Activated T-cell treated with anti-CD3 and anti-CD28 coated beads for 4 hours (primary cell): ENCODE data around the gene MSI2.

Experiments
- DNase-seq: peaks from one replicate; pipeline ENCODE4 v3.0.0-alpha.2; 2020

The MSI2 gene

GRCh38 chr17:57402681-57403180, 146.4 kb downstream of the MSI2 start:
- no peak for DNase-seq

DNA sequence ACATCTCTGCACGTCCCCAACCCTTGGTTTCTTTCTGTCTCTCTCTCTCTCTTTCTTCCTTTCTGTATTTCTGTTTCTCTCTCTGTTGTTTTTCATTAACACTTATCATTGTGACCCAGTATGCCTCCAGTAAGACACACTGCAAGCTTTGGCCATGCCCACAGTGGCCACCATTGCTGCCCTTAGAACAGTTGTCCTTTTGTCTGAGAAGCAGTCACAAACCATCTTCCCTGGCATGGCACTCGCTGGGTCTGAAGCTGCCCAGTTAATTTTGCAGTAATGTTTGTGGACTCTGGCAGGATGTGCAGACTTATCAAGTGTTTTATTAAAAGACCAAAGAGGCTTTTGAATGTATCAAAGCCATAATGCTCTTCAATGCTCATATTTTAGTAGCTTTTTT, 146.9 kb downstream of the MSI2 start:
- DNase-seq, result no peak

DNA sequence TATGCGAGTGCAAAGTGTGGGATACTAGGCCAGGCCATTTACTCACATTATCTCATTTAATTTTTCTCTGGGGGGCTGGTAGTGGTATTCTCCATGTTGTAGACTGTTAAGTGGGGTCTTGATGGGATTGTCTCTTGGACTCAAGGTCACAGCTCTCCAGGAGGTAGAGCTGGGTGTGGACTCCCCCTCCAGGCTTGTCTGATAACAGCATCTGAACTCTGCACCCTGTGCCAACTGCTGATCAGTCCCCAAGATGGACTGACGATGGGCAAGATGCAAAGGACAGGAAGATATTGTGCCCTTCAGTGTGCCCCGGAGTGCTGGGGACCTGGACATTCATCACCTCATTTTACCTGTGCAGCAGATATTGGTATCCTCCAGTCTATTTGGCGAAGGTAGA, 147.8 kb downstream of the MSI2 start:
- no peak for DNase-seq

DNA sequence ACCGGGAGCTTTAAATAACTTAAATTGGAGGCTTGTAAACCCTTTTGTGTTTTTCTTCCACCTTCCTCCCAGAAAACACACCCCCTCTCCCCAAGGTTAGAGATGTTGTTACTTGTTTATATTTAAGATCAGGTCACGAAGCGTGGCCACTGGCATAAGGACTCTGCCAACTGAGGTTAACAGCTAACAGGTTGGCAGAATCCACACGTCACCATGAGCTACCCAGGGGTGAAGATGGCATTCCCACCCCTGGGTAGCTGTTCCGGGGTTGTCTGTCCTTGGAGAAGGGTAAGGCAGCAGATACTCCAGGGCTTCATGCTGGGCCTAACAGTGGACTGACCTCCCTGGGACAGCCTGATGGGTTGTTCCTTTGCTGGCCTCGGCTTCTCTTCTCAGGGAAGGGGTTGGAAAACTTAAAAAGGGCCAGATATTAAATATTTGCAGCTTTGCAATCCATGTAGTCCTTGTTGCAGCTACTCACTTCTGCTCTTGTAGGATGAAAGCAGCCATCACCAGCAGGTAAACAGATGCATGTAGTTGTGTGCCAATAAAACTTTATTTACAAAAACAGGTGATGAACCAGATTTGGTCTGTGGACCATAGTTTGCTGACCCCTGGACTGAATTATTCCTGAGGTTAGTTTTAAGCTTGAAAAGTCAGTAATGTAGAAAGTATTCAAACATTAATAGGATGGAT, 148.6 kb downstream of the MSI2 start:
- DNase-seq, result no peak

GRCh38 chr17:57405491-57406072, 149.3 kb downstream of the MSI2 start:
- DNase-seq, result no peak

DNA sequence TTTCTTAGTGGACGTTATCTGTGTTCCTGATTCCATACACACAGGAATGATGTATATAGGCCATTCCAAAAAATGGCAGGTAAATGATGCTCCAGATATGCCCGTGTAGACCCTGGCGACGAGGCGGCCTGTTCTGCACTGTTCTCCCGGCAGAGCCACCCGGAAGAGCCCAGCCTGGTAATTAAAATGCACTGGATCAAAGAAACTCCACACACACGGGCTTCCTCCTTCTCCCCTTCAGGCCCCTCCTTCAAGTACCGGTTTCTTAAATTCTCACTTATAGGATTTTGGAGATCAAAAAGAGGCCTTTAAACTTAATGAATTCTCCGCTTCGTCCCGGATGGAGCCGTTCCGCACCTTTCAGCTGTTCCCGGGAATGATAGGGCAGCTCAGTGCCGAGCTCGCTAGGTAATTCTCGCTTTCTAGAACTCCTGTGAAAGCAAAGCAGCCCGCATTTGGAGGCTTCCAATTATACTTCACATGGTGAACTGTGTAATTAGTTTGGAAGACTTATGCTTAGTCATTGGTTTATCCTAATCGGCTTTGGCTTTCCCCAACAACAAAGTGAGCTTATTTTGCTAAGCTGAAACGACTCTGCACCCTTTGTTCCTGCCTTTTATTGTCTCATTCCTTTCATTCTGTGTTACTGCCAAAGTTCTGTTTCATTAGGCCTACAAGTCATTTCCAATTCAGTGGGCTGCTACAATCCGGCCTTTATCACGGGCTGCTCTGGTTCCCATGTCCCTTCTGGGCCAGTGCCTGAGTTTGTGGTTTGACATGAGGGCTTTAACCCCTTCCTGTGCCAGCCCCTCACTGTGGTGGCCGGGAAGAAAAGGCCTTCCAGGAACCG, 150.0 kb downstream of the MSI2 start:
- DNase-seq, result no peak

DNA sequence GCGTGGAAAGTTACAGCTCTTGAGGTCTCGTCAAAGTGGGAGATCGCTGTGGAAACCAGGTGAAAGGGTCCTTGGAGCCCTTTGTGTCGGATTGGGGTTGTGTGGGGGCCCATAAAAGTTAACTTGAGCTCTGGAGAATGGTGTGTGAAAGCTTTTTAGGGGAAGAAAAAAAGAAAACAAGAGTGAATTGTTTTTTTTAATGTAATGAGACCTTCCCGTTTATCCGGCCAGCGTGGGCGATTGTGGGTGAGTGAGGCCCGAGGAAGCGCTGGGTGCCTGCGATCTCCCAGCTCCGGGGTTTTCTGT, 150.6 kb downstream of the MSI2 start:
- DNase-seq, result no peak

DNA sequence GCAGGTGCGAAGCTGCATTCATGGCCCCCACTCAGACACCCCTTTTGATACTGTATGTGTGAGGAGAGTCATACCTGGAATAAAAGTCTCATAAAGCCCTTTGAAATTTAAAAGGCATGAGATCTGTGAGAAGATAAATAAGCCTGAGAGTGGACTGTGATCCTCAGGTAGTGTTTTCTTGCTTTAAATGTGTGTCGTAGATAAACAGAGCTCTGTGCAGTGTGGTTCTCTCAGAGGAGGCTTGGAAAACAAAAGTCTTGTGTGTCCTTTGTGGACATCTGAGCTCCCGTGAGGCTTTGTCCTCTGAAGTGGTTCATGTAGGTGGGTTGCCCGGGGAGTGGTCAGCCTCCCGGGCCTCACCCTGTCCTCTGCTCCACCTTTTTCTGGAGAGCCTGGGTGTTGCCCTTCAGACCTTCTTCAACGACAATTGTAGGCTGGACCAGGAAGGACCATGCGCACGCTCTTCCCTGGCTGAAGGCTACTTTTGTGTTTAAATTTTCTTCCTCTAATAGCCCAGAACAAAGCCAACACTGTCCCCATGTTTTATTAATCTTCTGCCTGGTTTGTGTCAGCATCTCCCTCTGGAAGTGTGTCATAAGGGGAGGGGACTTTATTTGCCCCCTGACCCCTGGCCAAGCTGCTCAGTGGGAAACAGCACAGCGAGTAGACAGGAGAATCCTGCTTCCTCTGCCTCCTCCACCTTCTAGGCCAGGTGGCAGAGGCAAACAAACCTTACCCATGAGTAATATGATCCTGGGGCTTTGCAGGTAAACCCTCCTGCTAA, 151.2 kb downstream of the MSI2 start:
- no peak for DNase-seq

GRCh38 chr17:57408071-57408811, 151.9 kb downstream of the MSI2 start:
- no peak for DNase-seq

GRCh38 chr17:57410169-57410568, 153.8 kb downstream of the MSI2 start:
- DNase-seq, result no peak

GRCh38 chr17:57412520-57413096, 156.3 kb downstream of the MSI2 start:
- DNase-seq, result no peak

DNA sequence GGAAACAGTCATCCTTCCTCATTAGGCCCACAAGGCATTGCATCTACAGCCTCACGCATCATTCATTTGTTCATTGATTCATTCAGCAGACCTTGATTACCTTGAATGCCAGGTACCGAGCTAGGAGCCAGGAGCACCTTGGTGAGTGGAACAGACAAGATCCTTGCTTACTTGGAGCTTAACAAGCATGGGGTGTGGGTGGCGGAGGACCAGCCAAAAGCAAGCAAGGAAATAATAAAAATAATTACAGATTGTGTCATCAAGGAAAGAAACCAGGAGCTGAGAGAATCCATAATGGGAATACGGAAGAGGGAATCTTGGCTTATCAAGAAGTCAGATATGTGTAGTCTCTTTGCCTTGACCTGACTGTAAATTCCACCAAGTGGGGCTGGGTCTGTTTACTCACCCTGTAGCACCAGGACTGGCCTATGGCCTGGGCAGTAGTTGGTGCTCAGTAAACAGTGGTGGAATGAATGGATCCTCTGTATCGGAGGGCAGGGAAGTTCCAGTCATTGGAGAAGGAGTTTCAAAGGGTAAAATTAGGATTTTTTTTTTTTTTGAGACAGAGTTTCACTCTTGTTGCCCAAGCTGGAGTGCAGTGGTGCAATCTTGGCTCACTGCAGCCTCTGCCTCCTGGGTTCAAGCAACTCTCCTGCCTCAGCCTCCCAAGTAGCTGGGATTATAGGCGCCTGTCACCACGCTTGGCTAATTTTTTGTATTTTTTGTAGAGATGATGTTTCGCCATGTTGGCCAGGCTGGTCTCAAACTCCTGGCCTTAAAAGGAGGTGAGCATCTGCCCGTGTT, 157.7 kb downstream of the MSI2 start:
- DNase-seq, result no peak

- no peak for DNase-seq
These were observed 159.5 kb downstream of the MSI2 start for GRCh38 chr17:57415751-57416207.

DNA sequence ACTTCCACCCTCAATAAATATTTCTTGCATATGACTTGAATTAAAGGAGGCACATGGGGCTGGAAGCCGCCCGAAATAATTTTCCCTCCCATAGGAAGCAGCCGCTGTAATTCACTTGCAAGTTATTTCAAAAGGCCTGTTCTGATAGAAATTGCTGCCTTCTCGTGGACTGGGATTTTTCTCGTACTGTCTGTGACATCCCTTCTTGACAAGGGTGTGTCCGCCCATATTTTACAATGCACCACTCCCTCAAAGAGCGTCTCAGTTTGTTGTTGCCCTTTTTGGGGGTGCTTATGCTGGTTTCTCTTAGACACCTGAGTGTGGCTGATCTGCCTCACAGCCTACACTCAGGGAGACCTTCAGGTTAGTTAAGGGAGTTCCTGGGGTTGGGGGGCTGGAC, 160.0 kb downstream of the MSI2 start:
- no peak for DNase-seq

GRCh38 chr17:57417956-57418355, 161.6 kb downstream of the MSI2 start:
- DNase-seq, result no peak

GRCh38 chr17:57418463-57419246, 162.3 kb downstream of the MSI2 start:
- DNase-seq, result no peak

DNA sequence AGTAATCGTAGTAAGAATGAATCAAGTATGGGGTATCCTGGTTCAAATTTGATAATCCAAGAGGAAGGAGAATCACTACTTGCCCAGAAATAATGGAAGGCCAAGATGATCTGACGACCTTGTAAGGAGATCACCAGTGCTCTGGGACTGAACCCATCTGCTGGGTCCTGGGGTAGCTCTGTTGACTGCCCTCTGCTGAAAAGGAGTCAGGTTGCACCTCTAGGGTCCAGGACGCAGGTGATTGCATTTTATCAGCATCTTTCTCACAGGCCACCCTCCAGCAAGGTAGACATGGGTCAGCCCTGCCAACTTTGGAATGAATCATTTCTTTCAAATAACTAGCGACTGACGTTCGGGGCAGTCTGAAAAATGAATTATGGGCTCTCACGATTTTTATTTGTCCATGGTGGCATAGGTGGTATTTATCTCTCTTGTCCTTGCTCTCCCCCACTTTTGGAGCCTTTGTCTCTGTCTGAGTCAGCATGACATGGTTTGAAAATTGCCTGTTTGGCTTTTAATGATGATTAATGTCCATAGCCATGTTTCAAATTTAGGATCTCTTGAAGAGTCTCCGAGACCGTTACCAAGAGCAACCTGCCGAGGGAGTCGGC, 163.7 kb downstream of the MSI2 start:
- DNase-seq, result no peak

GRCh38 chr17:57420734-57421717, 164.7 kb downstream of the MSI2 start:
- DNase-seq, result no peak
